NCI-H2107 treated with DMSO at 0.1 percent for 48 hours (cell line): ENCODE measurements around the gene SLCO4A1.

Experiments
- DNase-seq: peaks from one replicate; lab custom pipeline; 2025; ENCODE audit not compliant: unreplicated experiment; lab: John Stamatoyannopoulos, UW

Gene SLCO4A1

GRCh38 chr20:62606016-62606415 lies 36.3 kb upstream of the SLCO4A1 start:
- no peak for DNase-seq

GRCh38 chr20:62606551-62607201 lies 35.6 kb upstream of the SLCO4A1 start:
- peak; percentile 86 for DNase-seq

GRCh38 chr20:62607366-62608217 lies 34.7 kb upstream of the SLCO4A1 start:
- no peak for DNase-seq

GRCh38 chr20:62608218-62608565 lies 34.1 kb upstream of the SLCO4A1 start:
- no peak for DNase-seq

GRCh38 chr20:62609279-62609720 lies 33.0 kb upstream of the SLCO4A1 start:
- DNase-seq = no peak

- no peak for DNase-seq
Measured at GRCh38 chr20:62609811-62610757, 32.2 kb upstream of the SLCO4A1 start.

GRCh38 chr20:62611012-62611411 lies 31.3 kb upstream of the SLCO4A1 start:
- DNase-seq = no peak

GRCh38 chr20:62611819-62612218 lies 30.5 kb upstream of the SLCO4A1 start:
- DNase-seq = no peak

GRCh38 chr20:62614085-62614960 lies 28.0 kb upstream of the SLCO4A1 start:
- DNase-seq = no peak

- DNase-seq = no peak
Measured at GRCh38 chr20:62614961-62615680, 27.2 kb upstream of the SLCO4A1 start.

GRCh38 chr20:62615750-62616251 lies 26.5 kb upstream of the SLCO4A1 start:
- DNase-seq = no peak

- DNase-seq = peak; percentile 40
Measured at GRCh38 chr20:62616728-62617621, 25.3 kb upstream of the SLCO4A1 start.

GRCh38 chr20:62617711-62618483 lies 24.4 kb upstream of the SLCO4A1 start:
- no peak for DNase-seq

- DNase-seq = no peak
Measured at GRCh38 chr20:62618611-62619529, 23.4 kb upstream of the SLCO4A1 start.

GRCh38 chr20:62620625-62621024 lies 21.7 kb upstream of the SLCO4A1 start:
- DNase-seq = no peak

GRCh38 chr20:62621251-62622110 lies 20.8 kb upstream of the SLCO4A1 start:
- DNase-seq = no peak
